Suprapubic skin (tissue), 4 donors: ENCODE data around the gene SEC11A. TPM values are rescaled to one million over a fixed set of nuclear protein-coding genes. Genes with fewer than 3 reads are reported as not detected.

Experiments
- DNase-seq, 2 donors: peaks; one replicate each; pipeline ENCODE4 v3.0.0-alpha.2; 2019; ENCODE audit warnings: low spot score in 2 of 2
- H3K27ac ChIP-seq: fragments of 200-600 bp; sonication (generic); one replicate; pipeline ENCODE4 v1.5.1; 2019
- H3K27me3 ChIP-seq: fragments of 200-600 bp; sonication (generic); one replicate; pipeline ENCODE4 v1.5.1; 2019
- H3K36me3 ChIP-seq: fragments of 200-600 bp; sonication (generic); one replicate; pipeline ENCODE4 v1.5.1; 2019
- H3K4me1 ChIP-seq: fragments of 200-600 bp; sonication (generic); one replicate; pipeline ENCODE4 v1.5.1; 2019
- H3K4me3 ChIP-seq: fragments of 200-600 bp; sonication (generic); one replicate; pipeline ENCODE4 v1.5.1; 2019; ENCODE audit warnings: mild to moderate bottlenecking
- H3K9me3 ChIP-seq: fragments of 200-600 bp; sonication (generic); one replicate; pipeline ENCODE4 v1.5.1; 2019
- CTCF ChIP-seq, 2 donors: fragments of 200-600 bp in 1 of 2; fragments of 450-650 bp in 1 of 2; sonication (generic) in 1 of 2; IDR thresholded peaks; one replicate each; pipeline ENCODE4 v1.5.1; 2016 to 2019; ENCODE audit warnings: antibody characterized with exemption in 2 of 2, mild to moderate bottlenecking in 1 of 2, moderate library complexity in 1 of 2
- EP300 ChIP-seq: sonication (generic); formaldehyde crosslinking; IDR thresholded peaks from one replicate; pipeline ENCODE4 v1.6.1; 2017; ENCODE audit warnings: antibody characterized with exemption
- POLR2A ChIP-seq, 2 donors: fragments of 450-650 bp; IDR thresholded peaks; one replicate each; pipeline ENCODE4 v1.6.1; 2017; ENCODE audit warnings: antibody characterized with exemption in 2 of 2, mild to moderate bottlenecking in 2 of 2, moderate library complexity in 2 of 2
- POLR2AphosphoS5 ChIP-seq, 3 donors: sonication (generic); formaldehyde crosslinking; IDR thresholded peaks; one replicate each; pipeline ENCODE4 v1.6.1; 2017; ENCODE audit warnings: antibody characterized with exemption in 3 of 3
- WGBS: methylation state at CpG from one replicate; pipeline ENCODE4 v1.1.5; 2018; 5-methylcytosine and 5-hydroxymethylcytosine counted together
- total RNA-seq, 4 donors: library from RNA; depleted of rRNA; stranded (reverse); fragments of >200 nt; gene quantifications; one replicate each; pipeline ENCODE4 v1.1.0, GENCODE V29; 2016

Gene SEC11A
- total RNA-seq, 4 donors from 2014 or later, result 44.3 to 52.9 (median 47.3) TPM

- H3K4me3 ChIP-seq, result no peak overlapping the region
- H3K27me3 ChIP-seq, result no peaks in the 10 kb centered on the region
- peaks cover 10% of the 10 kb centered on the region for H3K9me3 ChIP-seq
- peaks cover 19% of the 10 kb centered on the region for H3K36me3 ChIP-seq
- no peaks in the 10 kb centered on the region for H3K4me1 ChIP-seq
- TF ChIP-seq EP300 (no peak), POLR2AphosphoS5 (IDR thresholded peaks at IDR 0.05) (no peak), POLR2A (IDR thresholded peaks at IDR 0.05) (no peak), CTCF (IDR thresholded peaks at IDR 0.05) (no peak)
- DNase-seq, result no peak
- 96% methylated on average over 8 of the region's 8 CpGs for WGBS
- no peak overlapping the region for H3K27ac ChIP-seq
Measured at GRCh38 chr15:84620626-84621025, 95.3 kb downstream of the SEC11A start.

Other genes with a start within 250 kb of the SEC11A start
- gene ZSCAN2, start 115.1 kb downstream of the SEC11A start, total RNA-seq, result 1 to 10 TPM; 2.5 to 8.6 (median 5.3) TPM
- gene WDR73, start 61.9 kb downstream of the SEC11A start, total RNA-seq, result 10 to 100 TPM; 16.0 to 39.9 (median 27.2) TPM
- 1 to 10 TPM; 2.2 to 6.7 (median 3.5) TPM for gene NMB, start 57.9 kb downstream of the SEC11A start, total RNA-seq
- gene ZNF592, start 32.5 kb upstream of the SEC11A start, total RNA-seq, result 10 to 100 TPM; 23.1 to 37.2 (median 30.7) TPM
- gene ALPK3, start 101.2 kb upstream of the SEC11A start, total RNA-seq, result 1 to 10 TPM in 2 of 4 donors, under 1 TPM in 2; 0.42 to 7.5 (median 1.1) TPM
- not detected for gene SLC28A1, start 168.5 kb upstream of the SEC11A start, total RNA-seq